ENCODE results near the gene ZNF398. TPM values are rescaled to one million over a fixed set of nuclear protein-coding genes. Genes with fewer than 3 reads are reported as not detected.

ZNF398 gene
- total and polyA plus RNA-seq, 2 of the 13 experiments (the other 11 are each of a cell fraction or from before 2014, with no cell fraction given), result 3.0 to 8.9 TPM

DNA sequence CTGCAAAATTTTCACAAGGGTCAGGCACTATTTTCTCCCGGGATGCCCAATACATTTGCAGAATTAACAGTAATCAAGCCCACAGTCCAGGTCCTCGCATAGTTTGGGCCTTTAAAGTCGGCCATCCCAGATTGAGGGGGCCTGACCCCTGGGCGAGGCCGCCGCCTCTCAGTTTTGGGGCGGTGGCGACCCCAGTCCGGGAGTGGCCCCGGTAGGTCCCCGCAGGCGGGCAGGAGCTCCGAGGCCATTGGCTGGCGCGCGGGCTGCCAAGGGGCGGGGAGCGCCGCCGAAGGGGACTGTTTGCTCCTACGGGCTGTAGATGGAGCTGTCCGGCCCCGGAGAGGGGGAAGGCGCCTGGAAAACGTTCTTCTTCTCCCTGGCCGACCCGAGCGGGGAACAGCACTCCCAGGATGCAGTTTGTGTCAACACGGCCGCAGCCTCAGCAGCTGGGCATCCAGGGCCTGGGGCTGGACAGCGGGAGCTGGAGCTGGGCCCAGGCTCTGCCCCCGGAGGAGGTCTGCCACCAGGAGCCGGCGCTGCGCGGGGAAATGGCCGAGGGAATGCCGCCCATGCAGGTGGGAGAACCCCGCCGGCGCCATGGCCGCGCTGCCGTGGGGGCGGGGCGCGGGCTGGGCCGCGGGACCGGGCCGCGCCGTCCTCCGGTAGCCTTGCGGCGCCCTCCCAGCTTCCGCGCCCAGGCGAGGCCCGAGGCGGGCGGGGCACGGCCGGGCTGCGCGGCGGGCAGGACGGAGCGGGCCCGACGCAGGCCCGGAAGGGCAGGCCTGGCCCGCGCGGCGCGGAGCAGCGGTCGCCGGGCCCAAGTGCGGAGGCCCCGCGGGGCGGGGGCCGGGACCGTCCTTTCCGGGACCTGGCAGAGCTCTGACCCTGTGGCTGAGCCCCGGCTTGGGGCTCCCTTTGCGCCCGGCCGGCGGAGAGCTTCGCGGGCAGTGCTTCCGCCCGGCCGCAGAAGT lies 48.2 kb downstream of the ZNF398 start, which contains the start of gene ZNF282 (continued):
- TF ChIP-seq, protein P1, sequence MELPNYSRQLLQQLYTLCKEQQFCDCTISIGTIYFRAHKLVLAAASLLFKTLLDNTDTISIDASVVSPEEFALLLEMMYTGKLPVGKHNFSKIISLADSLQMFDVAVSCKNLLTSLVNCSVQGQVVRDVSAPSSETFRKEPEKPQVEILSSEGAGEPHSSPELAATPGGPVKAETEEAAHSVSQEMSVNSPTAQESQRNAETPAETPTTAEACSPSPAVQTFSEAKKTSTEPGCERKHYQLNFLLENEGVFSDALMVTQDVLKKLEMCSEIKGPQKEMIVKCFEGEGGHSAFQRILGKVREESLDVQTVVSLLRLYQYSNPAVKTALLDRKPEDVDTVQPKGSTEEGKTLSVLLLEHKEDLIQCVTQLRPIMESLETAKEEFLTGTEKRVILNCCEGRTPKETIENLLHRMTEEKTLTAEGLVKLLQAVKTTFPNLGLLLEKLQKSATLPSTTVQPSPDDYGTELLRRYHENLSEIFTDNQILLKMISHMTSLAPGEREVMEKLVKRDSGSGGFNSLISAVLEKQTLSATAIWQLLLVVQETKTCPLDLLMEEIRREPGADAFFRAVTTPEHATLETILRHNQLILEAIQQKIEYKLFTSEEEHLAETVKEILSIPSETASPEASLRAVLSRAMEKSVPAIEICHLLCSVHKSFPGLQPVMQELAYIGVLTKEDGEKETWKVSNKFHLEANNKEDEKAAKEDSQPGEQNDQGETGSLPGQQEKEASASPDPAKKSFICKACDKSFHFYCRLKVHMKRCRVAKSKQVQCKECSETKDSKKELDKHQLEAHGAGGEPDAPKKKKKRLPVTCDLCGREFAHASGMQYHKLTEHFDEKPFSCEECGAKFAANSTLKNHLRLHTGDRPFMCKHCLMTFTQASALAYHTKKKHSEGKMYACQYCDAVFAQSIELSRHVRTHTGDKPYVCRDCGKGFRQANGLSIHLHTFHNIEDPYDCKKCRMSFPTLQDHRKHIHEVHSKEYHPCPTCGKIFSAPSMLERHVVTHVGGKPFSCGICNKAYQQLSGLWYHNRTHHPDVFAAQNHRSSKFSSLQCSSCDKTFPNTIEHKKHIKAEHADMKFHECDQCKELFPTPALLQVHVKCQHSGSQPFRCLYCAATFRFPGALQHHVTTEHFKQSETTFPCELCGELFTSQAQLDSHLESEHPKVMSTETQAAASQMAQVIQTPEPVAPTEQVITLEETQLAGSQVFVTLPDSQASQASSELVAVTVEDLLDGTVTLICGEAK (IDR thresholded peaks at IDR 0.05), result no peak
- TF ChIP-seq, protein P1 (CRISPR knock-in tag; IDR thresholded peaks at IDR 0.05), result no peak; the same call in none of the 2 replicates
- TF ChIP-seq MYNN (CRISPR knock-in tag; IDR thresholded peaks at IDR 0.05; ENCODE audit: low read depth) (peak; percentile 53; the same call in 1 of the 2 replicates), RXRA (CRISPR knock-in tag; IDR thresholded peaks at IDR 0.05) (peak; percentile 77), HDAC1 (CRISPR knock-in tag; IDR thresholded peaks at IDR 0.05) (peak; percentile 90), ZNF616 (CRISPR knock-in tag; IDR thresholded peaks at IDR 0.05; ENCODE audit: low read depth) (no peak), ZNF724P (CRISPR knock-in tag; IDR thresholded peaks at IDR 0.05; ENCODE audit: borderline replicate concordance) (no peak), RBM39 (IDR thresholded peaks at IDR 0.05; ENCODE audit: low read depth, low read length, poor library complexity, severe bottlenecking) (peak; percentile 94), PCBP1 (IDR thresholded peaks at IDR 0.05; ENCODE audit: borderline replicate concordance, low read depth, low read length) (no peak), BRD4 (CRISPR knock-in tag; IDR thresholded peaks at IDR 0.05) (peak; percentile 83)
- TF ChIP-seq, protein P2, sequence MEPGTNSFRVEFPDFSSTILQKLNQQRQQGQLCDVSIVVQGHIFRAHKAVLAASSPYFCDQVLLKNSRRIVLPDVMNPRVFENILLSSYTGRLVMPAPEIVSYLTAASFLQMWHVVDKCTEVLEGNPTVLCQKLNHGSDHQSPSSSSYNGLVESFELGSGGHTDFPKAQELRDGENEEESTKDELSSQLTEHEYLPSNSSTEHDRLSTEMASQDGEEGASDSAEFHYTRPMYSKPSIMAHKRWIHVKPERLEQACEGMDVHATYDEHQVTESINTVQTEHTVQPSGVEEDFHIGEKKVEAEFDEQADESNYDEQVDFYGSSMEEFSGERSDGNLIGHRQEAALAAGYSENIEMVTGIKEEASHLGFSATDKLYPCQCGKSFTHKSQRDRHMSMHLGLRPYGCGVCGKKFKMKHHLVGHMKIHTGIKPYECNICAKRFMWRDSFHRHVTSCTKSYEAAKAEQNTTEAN (CRISPR knock-in tag; conservative IDR thresholded peaks at IDR 0.05), result 0 out of 2 replicates have a peak, but pooled peaks have one; percentile 18
- TF ChIP-seq, protein P3, sequence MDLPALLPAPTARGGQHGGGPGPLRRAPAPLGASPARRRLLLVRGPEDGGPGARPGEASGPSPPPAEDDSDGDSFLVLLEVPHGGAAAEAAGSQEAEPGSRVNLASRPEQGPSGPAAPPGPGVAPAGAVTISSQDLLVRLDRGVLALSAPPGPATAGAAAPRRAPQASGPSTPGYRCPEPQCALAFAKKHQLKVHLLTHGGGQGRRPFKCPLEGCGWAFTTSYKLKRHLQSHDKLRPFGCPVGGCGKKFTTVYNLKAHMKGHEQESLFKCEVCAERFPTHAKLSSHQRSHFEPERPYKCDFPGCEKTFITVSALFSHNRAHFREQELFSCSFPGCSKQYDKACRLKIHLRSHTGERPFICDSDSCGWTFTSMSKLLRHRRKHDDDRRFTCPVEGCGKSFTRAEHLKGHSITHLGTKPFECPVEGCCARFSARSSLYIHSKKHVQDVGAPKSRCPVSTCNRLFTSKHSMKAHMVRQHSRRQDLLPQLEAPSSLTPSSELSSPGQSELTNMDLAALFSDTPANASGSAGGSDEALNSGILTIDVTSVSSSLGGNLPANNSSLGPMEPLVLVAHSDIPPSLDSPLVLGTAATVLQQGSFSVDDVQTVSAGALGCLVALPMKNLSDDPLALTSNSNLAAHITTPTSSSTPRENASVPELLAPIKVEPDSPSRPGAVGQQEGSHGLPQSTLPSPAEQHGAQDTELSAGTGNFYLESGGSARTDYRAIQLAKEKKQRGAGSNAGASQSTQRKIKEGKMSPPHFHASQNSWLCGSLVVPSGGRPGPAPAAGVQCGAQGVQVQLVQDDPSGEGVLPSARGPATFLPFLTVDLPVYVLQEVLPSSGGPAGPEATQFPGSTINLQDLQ (CRISPR knock-in tag; IDR thresholded peaks at IDR 0.05), result 0 out of 2 replicates have a peak, but pooled peaks have one; percentile 51
